ENCODE measurements around the gene CDC5L.

CDC5L gene

DNA sequence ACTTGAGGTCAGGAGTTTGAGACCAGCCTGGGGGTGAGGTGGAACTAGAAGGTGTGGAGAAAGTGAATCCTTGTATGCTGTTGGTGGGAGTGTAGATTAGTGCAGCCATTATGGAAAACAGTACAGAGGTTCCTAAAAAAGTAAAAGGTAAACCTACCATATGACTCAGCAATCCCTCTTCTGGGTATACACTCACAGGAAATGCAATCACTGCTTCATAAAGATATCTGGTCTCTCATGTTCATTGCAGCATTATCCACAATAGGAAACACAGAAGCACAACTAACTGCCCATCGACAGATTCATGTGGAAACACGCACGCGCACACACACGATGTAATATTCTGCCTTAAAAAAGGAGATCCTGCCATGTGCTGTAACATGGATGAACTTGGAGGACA lies 66.7 kb downstream of the CDC5L start:
- DNase-seq (ENCODE audit: low read depth): no peak

GRCh38 chr6:44456070-44456965 lies 68.8 kb downstream of the CDC5L start:
- no peak for DNase-seq (ENCODE audit: low read depth)

DNA sequence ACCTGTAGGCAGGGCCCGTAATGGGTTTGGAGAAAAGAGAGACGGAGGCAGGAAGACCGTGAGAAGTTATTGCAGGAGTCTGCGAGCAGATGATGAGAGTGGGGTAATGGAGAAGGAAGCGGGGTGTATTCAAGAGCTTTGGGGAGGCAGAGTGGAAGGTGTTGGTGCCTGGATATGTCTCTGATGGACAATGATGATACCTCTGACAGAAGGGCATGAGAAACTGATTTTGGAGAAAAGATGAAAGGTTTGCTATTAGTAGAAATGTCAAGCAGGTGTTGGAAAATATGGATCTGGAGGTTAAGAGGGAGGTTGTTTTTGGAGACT lies 69.4 kb downstream of the CDC5L start:
- DNase-seq (ENCODE audit: low read depth): no peak

DNA sequence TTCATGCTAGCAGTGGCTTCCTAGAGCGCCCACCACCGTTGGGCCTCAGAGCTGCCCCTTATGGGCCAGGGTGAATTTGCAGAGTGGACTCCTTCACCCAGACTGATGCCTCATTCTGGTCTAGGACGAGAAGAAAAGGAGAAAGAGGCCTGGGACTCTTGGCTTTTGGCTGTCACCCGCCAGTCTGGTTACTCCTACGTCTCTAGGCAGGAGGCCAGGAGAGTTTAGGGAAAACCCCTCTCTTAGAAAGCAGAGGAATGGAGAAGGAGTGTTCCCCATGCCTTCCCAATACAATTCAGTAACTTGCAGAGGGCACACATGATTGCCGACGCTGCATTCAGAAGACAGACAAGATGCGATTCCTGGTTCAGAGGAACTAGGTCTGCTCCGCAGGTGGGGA lies 70.1 kb downstream of the CDC5L start:
- DNase-seq (ENCODE audit: low read depth): no peak

DNA sequence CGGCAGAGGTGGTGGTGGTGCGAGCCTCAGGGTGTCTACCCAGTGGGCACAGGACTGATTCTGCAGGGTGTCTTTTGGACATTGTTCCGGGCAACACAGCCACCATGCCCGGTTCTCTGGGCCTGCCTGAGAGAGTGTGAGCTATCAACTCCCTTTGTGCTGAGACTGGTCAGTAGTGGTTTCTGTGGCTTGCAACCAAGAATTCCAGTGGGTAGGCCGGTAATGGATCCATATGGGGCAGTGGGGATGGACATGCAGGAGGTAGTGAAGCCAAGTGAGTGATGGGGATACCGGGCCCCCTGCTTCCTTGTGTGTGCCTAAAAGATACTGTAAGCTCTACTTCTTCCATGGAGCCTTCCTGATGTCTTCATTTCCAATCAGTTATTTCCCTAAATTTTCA lies 71.0 kb downstream of the CDC5L start:
- DNase-seq (ENCODE audit: low read depth): no peak

DNA sequence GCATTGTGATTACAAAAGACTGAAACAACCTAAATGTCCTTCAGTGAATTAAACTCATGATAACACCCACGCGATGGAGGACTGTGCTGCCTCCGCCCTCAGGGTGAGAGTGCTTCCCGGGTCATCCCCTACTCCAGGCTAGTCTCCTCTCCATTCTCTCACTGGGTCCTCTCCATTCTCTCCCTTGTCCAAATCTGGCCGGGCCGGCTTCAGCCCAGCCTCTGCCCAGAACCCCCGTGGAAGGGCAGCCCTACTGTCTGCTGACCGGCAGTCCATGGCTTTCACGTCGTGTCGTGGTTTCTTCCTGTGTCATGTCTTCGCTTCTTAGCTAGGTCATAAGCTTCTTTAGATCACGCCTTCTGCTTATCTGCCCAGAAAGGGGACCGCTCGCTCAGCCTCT lies 74.8 kb downstream of the CDC5L start:
- DNase-seq (ENCODE audit: low read depth): no peak

DNA sequence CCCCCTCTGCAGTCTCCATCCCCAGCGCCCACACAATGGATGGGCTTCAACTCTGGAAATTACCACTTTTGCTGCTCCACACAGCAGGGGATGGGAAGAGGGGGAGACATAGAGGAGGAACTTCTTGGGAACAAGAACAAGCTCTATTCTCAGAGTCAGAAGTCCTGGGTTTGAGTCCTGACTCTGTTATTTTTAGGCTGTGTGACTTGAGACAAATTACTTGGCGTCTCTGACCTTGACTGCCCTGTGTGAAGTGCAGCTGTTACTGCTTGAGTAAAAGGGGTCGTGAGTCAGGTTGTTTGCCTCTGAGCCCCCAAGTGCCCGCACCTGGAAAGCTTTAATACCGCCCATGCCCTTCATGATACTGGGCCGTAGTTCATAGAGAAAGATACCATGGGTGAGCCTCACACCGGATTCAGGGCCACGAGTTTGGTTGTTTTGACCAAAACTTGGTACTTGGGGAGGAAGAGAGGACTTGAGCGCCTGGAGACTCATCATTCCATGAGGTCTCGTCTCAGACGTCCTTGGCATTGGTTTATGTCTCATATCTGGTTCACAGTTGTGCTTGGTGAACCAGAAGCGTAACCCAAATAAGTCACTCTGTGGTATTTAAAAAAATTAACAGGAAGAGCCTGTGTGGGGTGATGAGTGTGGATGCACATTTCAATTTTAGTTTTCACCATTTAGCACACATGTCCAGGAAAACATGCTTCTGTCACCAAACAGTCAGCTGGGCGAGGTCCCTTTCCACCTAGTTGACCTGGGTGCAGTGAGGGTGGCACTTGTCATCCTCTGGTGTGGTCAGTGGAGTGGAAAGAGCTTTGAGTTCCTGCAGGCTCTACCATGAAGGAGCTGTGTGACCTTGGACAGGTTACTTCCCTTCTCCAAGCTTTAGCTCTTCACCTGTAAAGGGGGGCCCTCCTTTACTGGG lies 75.6 kb downstream of the CDC5L start:
- no peak for DNase-seq (ENCODE audit: low read depth)

GRCh38 chr6:44463728-44464450 lies 76.4 kb downstream of the CDC5L start:
- DNase-seq (ENCODE audit: low read depth): no peak

DNA sequence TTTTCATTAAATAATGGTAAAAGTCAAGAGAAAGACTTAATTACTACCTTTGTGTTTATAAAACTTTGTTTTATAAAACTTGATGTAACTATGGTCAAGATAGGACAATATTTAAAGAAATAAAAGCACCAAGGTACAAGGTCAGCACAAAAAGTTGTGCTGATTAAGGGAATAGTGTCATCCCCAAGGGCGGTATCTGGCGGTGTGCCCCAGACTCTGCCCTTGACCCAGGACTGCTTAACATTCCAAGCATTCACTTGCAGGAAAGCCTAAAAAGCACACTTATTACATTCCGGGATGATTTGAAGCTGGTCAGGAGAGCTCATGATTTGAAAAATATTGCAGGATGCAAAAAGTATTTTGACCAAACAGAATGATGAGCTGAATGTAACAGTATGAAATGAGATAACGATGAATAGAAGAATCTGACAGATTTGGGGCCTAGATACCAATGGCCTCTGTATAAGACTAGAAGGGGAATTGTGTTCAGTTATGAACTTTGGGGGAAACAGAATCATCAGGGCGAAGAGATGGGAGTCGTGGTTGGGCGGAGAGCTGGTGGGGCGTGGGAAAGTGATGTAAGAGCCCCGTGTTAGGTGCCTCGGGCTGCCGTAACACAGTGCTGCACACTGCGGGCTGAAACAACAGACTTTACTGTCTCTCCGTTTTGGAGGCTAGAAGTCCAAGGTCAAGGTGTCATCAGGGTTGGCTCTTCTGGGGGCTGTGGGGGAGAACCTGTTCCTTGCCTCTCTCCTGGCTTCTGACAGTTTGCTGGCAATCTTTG lies 77.2 kb downstream of the CDC5L start:
- no peak for DNase-seq (ENCODE audit: low read depth)

DNA sequence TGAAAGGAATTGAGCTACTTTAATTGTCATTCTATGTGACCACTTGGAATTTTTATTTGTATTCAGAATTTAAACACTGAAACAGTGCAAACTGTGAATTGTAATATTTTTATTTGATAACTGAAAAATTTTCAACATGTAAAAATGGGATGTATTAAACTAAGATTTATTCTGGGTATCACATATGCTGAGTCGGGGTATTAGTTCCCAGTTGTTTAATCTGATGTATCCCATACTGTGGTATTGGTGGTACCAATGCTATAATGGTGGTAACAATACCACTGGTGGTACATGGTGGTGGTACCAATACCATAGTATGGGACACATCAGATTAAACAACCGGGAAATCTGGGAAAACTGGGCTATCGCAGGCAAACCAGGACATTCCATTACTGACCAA lies 79.4 kb downstream of the CDC5L start:
- DNase-seq (ENCODE audit: low read depth): no peak

DNA sequence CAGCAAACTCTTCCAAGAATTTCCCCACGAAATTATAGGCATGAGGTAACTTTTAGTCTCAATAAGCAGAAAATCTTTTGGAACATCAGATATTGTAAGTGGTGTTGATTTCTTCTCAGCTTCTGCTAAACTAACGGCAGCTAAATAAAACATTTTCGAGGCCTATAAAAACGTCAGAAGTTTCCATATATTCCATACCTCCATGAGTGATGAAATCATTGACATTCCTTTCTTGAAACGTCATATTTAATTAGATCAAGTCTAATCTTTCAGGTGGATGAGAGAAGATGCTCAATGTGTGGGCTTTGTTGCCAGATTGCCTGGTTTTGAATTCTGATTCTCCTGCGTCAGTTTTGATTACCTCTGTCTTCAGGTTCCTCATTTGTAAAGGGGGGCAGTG lies 81.3 kb downstream of the CDC5L start:
- no peak for DNase-seq (ENCODE audit: low read depth)

DNA sequence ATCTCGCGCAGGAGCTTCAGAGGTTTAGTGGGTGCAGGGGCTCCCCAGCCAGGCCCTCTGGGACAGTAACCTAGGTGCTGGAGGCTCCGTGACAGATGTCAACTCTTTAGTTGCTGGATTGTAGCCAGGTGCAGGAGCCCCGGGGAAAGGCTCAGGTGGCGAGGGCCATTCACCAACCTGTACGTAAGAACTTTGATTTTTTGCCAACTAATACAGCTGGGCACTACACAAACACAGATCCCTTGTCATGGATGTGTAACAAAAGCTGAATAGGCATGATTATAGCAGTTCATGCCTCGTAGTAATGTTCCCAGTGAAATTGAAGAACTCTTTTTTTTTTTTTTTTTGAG lies 82.6 kb downstream of the CDC5L start:
- DNase-seq (ENCODE audit: low read depth): no peak

GRCh38 chr6:44470746-44471145 lies 83.2 kb downstream of the CDC5L start:
- DNase-seq (ENCODE audit: low read depth): no peak

- no peak for DNase-seq (ENCODE audit: low read depth)
Observed at GRCh38 chr6:44471271-44471981, 83.9 kb downstream of the CDC5L start.

- no peak for DNase-seq (ENCODE audit: low read depth)
Observed at GRCh38 chr6:44472250-44472945, 84.9 kb downstream of the CDC5L start.

- DNase-seq (ENCODE audit: low read depth): no peak
Observed at GRCh38 chr6:44473393-44474189, 86.1 kb downstream of the CDC5L start.

DNA sequence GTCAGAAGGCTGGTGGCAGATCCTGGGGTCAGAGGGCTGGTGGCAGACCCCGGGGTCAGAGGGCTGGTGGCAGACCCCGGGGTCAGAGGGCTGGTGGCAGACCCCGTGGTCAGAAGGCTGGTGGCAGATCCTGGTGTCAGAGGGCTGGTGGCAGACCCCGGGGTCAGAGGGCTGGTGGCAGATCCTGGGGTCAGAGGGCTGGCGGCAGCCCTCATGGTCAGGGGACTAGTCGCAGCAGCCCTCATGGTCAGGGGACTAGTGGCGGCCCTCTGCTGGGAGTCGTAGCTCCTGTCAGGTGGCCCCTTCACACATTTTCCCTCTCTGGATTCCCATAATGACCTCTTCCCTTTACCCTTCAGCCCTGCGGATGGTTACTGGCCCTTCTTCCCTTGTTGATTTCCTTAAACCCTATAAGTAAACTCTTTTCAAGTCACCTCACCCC lies 86.7 kb downstream of the CDC5L start:
- no peak for DNase-seq (ENCODE audit: low read depth)

DNA sequence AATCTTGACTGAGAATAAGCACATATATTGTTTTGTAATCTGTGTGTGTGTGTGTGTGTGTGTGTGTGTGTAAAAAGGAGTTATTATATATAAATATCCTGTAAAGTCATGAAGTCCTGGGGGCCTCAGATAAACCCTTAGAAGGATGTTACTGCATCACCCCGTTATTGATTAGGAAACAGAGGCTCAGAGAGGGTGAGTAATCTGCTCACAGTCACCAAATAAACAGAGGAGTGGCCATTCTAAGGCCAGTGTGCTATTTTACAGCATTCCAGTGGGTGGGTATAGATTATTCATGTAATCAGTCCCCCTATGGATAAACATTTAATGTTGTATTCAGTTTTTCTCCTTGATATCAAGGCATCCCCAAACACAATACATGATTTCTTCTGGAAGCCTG lies 87.1 kb downstream of the CDC5L start:
- no peak for DNase-seq (ENCODE audit: low read depth)

DNA sequence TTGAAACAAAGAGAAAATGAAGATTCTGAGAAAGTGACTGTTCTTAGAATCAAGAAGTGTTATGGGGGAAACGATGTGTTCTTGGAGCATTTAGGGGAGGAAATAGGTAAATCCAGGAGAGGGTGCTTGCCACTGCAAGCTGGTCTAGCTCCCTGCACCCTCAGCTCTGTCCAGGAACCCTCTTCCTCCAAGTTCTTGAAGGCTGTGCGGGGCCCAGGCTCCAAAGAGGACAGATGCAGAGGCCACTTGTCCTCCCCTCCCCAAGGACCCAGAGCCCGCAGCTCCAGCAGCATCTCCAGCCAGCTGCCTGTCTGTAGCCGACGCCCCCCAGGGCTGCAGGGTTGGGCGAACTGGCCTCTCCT lies 87.9 kb downstream of the CDC5L start:
- DNase-seq (ENCODE audit: low read depth): no peak
